ENCODE data around the gene SNX10.

SNX10 gene

DNA sequence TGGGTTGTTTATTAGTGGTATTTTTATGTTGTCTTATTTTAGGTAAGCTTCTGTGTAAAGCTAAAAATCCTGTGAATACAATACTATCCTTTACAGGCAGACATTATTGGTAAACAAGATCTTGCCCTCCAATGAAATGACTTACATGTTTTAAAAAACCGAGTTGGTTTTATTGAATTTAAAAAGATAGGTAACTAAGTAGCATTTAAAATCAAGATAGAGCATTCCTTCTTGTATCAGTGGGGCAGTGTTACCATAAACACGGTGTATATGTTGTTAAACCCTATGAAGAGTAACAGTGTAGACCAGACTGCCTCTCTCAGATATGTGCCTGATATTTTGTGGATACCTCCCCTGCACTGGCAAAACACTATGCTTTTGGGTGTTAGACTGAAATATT, 81.0 kb downstream of the SNX10 start:
- no peak for DNase-seq

DNA sequence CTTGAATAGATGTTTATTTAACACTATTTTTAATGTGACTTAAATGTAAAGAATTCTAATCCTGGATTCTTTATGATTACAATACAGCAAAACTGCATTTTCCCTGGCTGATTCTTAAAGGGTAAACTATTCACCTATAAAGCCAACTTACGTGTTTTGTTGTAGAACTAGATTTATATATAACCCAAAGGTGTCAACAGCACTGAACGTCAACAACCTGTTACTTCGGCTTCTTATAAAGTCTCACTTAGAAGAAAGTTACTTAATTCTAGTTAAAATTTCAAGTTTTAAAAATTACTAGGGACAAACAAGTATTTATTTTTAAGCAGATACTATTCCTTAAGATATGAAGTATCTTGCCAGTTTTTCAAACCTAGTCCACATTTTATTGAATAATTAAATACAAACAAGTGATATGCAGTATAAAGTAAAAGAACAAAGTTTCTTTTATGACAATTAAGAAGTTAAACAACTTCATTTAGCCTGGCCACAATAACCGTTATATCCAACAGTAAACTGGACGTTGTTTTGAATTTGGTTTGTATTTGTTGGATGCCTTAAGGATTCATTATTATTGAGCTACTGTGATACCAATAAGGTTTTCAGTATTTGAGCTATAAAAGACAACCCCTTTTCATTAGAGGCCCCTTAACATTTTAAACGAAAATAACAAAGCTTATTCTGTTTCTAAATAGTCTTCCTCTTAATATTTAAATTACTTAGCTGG, 83.1 kb downstream of the SNX10 start:
- no peak for DNase-seq

DNA sequence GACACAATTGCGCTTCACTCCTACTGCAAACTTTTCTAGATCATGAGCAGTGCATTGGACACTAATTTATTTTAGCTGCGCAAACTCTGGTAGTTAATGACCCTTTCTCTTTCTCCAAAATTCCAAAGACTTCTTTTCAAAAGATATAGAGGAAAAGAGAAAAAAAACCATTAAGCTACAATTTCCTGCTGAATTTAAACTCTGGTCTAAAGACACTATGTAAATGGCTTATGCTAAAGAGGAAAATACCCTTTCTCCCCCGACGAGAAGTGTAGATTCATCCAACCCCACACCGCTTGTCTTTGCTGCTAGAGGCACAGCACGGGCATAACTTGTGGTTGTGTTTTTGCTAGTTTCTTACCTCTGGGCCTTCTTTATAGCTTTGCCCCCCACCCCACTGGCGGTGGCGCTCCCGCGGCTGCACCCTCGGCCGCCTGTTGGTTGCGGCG, 84.1 kb downstream of the SNX10 start:
- no peak for DNase-seq

DNA sequence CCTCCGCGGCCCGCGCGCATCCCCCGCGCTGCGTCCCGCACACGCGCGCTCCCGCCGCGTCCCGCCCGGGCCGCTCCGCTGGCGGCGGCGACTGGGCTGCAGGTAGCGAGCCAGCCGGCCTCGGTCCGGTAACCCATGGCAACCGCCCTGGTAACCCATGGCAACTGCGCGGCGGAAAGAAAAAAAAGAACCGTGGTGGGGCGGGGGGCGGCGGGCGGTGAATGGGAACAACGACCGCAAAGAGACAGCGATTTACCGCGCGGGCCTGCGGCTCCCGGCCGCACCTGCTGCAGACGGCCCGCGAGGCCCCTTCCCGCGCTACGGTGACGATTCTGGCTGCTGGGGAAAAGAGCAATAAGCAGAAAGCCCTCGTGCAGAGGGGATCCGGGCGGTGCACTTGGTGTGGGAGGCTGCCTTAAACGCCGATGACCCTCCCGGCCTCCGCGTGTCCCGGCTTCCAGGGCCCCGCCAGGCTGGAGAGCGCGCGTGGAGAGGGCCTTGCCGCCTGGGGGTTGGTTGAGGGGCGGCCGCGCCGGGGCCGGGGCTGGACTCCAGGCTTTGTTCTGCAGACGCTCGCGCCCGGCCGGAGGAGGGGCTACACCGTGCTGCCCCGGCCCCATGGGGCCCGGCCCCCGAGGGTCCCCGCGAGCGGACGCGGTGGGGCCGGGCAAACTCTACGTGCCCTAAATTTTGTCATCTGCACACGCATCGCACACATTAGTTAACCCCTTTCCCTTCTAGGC, 84.7 kb downstream of the SNX10 start:
- peak; percentile 21 for DNase-seq

DNA sequence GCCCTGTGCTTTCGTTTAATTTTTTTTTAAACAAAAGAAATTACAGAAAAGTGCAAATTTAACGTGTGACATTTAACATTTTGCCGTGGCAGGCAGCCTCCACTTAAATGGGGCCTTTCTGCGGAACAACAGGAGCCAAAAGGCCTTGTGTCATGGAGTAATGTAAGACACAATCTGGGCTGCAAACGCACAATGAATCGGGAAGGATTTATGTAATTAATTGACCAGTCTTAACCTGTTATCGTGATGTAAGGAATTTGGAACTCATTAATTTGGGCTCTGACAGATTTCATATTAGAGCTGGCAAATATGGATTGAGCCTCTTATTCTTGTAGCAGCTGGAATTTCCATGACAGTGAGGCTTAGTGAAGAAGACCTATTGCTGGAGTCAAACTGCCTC, 86.4 kb downstream of the SNX10 start:
- DNase-seq: no peak

DNA sequence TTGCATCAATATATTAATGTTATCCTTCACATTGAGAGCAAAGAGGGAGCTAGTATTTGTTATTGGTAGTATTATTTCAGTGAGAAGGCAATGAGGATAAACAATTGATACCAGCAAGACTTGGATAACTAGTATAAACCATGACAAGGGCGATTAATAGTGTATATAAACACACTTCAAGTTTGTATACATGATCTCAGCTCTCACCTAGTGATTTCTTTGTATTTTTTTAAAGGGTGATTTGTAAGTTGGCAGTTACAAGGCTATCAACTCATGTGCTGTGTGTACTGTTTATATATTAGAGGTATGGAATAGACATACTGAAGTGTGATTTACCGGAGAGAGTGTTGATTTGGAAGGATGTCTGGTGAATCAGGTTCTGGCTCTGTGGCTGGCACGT, 88.0 kb downstream of the SNX10 start:
- DNase-seq: no peak

DNA sequence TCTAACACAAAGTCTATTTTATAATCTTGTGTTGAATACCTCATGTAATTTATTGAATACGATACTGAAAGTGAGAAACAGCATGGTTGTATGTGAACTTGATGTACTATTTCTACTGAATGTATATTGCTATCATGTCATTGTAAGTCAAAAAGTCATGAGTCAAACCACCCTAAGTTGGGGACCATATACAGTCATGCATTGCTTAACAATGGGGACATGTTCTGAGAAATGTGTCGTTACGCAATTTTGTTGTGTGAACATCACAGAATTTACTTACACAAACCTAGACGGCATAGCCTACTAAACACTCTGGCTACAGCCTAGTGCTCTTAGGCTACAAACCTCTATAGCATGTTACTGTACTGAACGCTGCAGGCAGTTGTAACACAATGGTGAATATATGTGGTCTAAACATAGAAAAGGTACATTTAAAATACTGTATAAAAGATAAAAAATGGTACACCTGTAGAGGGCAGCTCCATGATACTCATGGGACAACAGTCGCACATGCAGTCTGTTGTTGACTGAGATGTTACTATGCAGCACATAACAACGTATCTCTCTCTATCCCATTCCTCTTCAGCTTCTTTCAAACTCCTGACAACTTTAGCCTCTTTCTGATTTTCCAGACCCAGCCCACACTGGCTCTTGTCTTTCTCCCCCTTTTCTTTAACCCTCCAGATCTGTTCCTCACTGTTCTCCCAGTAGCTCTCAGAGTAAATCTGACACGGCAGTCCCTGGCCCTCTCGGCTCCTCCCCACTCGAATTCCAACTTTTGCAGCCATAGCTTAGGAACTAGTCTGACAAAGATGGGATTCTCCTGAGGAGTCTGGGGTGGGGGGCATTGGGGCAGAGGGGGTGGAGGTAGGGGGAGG, 90.1 kb downstream of the SNX10 start:
- DNase-seq: no peak

DNA sequence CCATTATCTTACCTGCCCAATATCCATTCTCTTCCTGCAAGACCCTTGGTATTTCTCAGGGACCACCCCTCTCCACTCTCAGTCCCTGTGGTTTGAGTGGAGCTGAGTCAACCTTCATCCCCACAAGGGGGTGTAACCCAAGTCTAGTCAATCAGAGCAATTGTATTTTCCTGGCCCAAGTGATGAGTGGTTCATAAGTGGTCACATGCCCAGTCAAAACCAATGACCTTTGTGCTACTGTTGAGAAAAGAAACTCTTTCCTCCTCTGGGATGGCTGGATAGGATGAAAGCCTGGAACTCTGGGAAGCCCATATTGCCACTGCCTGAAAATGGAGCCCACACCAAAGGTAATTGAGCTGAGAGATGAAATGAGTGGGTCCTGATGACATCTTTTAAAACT, 93.6 kb downstream of the SNX10 start:
- DNase-seq: no peak

DNA sequence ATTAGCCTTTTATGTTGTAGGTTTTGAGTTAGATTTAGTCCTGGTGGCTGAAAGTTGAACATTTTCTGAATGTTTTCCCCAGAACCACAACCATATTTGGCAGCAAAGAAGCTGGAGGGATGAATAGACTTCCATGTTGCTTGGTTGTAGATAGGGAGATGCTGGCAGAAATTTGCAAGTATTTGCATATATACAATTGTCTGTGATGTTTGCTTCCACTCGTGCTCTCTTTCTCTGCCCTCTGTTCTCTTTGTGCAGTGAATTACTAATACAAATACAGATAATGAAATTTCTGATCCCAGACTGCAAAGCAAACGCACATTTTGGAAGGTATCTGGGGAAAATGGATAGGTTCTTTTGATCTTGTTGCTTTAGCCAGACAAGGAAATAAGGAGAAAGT, 96.1 kb downstream of the SNX10 start:
- no peak for DNase-seq

DNA sequence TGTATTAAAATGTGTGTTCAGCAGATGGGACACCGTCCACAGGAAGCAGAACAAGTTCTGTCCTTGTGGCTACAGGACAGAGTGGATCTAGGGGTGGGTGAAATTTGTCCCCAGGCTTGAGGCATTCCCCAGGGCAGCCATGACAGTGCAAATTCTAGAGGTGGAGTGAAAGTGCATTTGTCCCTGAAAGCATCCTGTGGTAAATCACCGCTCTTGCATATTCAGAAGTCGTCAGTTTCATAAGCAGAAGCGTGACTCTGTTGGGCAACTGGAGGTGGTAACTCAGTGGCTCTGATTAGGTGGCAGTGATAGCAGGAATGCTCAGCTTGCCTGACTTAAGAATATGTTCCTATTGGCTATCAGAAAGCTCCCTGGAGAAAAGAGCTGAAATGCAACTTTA, 96.6 kb downstream of the SNX10 start:
- DNase-seq: no peak

DNA sequence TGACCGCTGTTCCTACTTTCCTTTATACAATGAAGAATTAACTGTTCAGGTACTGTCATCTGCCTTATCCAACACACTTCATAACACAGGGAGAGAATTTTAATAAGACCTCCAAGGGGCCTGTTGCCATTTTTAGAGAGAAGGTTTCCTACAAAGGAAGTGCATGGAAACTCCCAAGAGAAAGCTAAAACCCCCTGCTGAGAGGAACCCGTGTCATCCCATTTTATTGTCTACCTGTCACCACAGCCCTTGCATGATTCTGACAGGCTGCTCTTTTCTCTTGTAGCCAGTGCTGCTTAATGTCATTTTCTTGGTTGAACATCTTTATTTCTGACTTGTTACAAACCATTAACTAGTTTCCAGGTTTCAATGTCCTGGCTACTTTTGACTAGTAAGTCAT, 98.4 kb downstream of the SNX10 start:
- no peak for DNase-seq

DNA sequence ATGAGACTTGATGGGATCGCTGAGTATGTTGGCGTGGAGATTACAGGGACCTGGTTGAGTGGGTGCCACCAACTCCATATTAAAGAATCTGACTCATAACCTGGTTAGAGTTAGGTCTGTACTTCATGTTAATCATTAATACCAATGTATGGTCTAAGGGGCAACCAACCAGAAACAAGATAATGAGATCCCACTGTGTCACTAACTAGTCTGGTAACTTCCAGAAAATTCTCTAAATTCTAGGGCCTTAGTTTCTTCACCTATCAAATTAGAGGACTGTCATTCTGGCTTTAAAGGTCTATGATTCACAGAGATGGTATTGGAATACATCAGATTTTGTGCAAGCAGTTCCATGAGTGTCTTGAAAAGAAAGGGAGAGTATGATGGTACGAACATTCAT, 102.2 kb downstream of the SNX10 start:
- no peak for DNase-seq

DNA sequence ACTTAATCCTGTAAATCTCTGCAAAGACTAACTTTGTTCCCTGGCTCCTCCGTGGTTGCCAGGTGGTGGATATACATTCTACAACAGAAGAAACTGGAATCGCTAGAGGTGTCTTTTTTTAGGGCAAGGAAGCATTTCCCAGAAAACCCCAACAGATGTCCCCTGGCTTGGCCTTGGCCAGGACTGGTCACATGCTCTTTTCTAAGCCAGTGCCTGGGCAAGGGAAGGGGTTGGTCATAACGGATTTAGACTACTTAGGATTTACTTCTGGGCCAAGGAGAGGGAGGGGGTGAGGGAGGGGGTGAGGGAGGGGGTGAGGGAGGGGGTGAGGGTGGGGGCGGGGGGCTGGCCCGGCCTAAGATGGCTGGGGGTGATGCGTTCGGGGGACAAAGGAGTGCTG, 105.7 kb downstream of the SNX10 start:
- no peak for DNase-seq

DNA sequence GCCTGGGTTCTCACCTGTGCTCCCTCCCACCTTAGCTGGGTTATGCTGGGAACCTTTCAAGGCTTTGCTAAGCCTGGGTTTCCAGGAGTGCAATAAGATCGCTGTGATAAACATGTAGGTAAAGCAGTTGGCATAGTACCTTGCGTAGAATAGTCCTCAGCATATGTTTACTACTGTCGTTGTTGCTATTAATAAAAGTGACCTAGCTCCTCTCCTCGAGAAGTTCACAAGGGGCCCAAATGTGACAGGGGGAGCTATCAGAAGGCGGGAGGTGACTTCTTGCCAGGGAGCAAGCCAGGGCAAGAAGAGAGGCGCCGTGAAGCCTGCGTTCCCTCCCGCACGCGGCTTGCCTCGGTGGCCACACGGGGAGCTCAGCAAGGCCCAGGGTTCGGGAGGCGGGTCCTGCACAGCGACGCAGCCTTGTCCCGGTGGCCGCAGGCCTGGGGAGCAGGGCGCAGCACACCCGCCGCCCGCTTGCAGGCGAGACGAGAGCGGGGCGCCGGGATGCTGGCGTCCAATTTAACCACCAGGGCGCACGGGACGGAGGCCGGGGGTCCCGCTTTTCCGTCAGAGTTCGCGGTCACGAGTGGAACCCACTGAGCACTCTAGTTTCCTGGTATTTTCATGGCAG, 106.2 kb downstream of the SNX10 start:
- no peak for DNase-seq

DNA sequence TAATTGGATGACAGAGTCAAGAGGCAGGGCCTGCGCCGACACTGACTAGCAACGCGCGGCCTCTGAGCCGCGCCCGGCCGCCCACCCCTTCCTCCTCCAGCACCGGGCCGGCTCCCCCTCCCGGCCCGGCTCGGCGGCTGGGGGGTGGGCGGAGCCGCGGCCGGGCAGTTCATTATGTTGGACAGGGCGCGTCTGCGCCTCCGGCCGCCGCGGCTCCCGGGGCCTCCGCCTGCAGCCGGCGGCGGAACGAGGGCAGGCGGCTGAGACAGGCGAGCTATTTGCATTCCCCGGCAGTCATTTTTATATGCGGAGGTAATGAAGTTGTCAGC, 106.7 kb downstream of the SNX10 start:
- no peak for DNase-seq

DNA sequence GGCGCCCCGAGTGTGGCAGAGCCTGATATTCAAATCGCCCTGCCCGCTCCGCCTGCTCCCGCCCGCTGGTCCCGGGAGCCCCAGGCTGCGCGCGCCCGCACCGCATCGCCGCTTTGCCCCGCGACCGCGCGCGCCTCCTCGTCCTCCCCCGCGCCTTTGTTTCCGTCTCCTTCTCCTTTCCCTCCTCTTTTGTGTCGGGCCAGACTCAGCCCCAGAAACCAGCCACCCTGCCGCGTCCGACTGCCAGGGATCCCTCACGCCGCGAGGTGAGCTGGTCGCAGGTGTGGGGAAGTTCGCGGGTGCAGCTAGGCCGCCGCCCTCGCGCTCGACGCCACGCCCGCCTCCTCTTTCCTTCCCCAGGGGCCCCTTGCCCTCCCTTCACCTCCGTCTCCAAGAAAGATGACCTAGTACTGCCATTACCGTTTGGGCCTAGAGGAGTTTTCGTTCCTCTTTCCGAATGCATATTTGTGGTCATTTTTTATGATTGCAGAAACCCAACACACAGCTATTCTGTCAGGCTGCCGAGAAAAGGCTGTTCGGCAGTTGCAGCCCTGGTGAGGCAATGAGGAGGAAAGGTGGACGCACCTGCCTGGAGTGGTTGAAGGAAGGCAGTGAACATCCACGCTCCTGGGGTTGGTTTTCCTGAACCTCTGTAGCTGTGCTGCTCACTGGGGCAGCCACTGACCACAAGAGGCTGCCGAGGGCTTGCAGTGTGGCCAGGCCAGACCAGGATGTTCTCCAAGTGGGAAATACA, 107.3 kb downstream of the SNX10 start:
- DNase-seq: no peak

DNA sequence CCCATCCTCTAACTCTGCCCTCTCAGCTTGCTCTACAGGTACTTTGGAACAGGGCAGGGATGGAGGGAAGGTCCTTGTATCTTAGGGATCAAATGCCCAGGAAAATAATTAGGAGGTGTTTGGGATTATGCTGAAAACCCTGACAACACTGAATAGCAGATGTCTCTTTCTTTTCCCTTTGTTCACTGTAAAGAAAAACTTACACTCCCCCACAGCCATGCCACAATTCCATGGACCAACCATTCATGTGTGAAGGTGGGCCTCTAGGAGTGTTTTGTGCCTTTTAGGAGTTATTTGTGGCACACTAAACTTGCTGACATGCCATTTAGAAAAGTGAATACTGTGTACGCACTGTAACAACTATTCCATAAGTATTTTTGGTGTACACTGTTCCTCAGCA, 108.1 kb downstream of the SNX10 start:
- DNase-seq: no peak

DNA sequence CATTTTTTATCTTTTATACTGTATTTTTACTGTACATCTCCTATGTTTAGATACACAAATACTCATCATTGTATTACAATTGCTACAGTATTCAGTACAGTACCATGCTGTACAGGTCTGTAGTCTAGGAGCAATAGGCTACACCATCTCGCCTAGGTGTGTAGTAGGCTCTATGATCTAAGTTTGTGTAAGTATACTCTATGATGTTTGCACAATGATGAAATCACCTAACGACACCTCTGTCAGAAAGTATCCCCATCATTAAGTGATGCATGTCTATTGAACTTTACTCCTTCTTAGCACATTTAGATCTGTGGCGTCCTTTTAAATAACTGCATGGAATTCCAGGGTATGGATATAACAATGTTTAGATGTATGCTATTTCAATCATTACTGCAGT, 112.0 kb downstream of the SNX10 start:
- no peak for DNase-seq

DNA sequence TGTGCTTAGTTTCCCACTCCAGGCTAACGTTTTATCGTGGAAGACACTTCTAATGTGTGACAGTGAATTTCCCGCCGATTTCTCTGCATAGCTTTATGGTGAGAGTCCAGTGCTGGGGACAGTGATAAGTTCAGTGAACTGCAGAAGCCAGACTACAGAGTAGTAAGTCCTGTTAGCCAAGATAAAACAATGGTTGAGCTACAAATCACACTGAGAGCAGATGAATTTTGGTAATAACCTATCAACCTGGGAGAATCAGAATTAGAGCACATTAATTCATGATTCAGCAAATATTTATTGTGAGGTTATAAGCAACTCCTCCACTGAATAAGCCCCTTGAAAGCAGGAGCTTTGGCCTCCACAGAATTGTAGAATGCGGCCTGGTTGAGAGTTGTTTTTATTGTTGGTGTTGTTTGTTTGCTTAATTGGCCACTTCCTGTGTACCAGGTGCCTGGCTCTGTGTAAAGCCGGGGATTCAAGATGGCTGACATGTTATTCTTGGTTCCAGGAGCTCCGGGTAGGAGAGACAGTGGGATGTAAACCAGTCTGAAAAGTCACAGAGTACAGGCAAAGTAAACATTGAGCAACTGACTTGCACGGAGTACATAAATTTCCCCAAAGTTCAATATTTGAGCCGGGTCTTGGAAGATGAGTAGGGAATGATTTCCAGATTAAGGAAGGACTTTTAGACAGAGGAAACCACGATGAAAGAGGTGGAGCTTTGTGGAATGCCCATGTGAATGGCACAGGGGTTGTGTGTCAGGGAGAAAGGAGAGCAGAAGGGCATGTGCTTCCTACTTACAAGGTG, 112.7 kb downstream of the SNX10 start:
- no peak for DNase-seq

DNA sequence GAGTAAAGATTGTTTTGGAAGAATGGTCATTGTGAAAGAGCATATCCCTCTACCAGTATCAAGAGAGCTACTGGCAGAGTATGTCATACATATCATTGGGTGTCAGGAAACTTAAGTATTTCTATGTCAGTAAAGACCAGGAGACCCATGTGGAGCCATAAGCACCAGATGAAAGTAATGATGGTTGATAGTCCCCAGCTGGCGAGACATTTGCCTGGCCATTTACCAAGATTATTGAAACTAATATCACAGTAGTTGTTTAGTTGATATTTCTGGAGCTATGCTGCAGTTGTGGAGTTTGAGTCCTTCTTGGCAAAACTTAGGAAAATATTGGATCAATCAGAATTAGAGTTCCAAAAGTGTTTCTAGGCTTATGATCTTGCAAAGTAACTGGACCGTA, 114.8 kb downstream of the SNX10 start:
- DNase-seq: no peak

DNA sequence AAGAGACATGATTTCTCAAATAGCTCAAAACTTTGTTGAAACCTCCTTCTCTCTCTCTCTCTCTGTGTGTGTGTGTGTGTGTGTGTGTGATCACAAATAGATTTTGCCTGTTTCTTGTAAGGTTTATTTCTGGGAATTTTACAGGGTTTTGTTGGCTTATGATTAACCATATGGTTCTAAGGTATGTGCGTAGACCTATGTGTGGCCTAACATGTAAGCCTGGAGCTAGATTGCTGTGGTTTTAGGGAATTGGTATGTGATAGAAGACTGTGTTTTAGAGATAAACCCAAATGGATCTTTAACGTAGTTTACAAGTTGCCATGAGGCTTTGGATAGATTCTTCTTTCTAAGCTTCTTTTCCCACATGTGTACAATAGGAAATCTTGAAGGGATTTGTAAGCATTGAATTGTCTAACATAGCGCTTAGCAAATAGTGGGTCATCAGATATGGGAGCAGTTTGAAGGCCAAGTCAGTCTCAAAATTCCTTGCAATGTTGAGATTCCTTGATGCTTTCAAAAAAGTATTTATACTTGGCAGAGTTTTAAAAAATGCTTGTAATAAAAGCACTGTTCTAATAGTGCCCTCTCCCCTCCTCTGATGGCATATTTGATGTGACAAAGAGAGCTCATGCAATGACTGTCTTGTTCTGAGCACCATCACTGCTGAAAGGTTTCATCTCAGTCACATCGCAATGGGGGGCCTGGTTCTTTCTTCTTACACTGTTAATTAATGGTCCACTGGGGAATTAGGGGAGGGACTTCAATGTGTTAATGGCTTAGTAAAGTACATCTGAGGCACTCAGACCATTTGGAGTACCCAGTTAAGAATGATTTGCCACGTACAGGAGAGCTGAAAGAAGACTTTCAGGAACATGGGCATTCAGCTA, 118.2 kb downstream of the SNX10 start:
- DNase-seq: no peak

Data from stimulated activated naive CD4-positive, alpha-beta T cell treated with Interleukin-2 at 50 U/mL for 16 hours (primary cell).